GM11168 (cell line): ENCODE data around the gene MTHFSD.

ENCODE experiments used
- in situ Hi-C: fragments of 300-500 bp; cut with MboI; formaldehyde crosslinking; loops from one replicate; pipeline ENCODE4 v1.12.0; 2022; ENCODE audit warnings: low sequenced_read_pairs; ENCODE audit not compliant: unreplicated experiment

MTHFSD gene

GRCh38 chr16:86584726-86585721, 30.0 kb upstream of the MTHFSD start:
- in situ Hi-C loops, result no loop called here

DNA sequence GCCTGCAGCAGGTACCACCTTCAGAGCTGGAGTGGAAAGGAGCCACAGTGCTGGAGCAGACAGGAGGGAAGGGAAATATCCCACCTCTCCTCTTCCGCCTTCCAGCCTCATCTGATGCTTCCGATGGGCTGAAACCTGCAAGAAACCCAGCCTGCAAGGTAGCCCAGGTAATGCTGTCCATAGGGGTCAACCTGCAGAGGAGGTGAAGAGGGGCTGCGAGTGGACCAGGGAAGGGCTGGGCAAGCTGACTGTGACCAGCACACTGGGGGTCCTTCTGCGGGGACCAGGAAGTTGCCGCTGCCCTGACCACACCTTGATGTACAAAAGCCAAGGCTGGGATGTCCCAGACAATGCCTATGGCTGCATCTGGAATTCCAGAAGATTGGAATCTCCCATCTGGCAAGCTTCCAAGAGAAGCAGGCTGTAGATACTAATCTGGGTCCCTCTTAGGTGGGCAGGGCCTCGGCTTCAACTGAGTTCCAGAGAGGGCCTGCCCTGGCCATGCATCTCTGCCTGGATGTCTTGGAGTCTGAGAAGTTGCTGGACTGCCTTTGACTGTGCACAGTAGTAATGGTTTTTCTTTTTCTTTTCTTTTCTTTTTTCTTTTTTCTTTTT, 29.1 kb upstream of the MTHFSD start:
- in situ Hi-C loops, result no loop called here

- in situ Hi-C loops, result no loop called here
These were observed 26.4 kb upstream of the MTHFSD start for GRCh38 chr16:86581458-86581857.

DNA sequence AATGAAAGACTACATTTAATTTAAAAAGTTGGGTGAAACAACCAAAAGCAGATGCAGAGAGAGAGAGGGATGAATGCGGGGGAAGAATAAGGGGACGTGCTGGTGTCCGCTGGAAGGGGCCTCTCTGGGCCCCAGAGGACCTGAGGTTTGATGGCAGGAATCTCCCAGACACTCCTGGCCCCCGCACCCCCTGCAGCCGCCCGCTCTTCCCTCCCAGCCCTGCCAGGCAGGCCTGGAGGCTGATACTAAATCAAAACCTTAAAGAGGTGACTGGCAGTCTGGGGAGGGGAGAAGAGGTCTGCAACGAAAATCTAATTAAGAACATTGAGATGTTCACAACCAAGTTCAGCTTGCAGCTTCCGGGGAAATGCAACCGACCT, 25.7 kb upstream of the MTHFSD start:
- in situ Hi-C loops, result no loop called here

DNA sequence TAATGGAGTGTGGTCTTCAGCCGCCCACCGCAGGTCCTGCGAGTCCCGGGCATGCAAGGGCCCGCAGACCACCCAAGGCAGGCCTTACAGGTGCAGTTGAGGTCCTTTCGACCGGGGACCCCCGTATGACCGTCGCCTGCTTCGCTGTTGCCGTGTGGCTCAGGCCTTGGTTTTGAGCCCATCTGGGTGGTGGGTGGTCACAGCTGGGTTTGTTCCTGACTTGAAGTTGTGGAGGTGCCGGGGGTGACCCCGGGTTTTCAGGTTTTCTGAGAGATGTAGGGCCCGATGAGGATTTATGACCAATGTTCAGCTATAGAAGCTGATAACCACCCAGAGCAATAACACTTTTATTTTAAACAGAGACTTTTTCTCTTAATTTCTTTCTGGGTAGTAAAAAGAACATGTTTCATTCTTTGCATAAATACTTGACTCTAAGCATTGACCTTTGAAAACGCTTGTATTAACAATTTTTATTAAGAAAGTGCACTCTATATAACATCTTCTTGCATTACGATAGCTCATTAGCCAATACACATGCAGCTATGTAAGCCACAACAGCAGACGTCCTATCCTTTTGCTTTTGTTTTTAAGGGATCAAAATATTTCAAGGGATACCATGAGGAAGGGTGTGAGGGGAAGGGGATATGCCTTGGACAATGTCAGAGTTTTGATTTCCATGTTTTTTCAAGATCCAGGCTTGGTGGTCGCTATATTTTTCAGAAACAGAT, 25.2 kb upstream of the MTHFSD start:
- in situ Hi-C loops, result no loop called here

DNA sequence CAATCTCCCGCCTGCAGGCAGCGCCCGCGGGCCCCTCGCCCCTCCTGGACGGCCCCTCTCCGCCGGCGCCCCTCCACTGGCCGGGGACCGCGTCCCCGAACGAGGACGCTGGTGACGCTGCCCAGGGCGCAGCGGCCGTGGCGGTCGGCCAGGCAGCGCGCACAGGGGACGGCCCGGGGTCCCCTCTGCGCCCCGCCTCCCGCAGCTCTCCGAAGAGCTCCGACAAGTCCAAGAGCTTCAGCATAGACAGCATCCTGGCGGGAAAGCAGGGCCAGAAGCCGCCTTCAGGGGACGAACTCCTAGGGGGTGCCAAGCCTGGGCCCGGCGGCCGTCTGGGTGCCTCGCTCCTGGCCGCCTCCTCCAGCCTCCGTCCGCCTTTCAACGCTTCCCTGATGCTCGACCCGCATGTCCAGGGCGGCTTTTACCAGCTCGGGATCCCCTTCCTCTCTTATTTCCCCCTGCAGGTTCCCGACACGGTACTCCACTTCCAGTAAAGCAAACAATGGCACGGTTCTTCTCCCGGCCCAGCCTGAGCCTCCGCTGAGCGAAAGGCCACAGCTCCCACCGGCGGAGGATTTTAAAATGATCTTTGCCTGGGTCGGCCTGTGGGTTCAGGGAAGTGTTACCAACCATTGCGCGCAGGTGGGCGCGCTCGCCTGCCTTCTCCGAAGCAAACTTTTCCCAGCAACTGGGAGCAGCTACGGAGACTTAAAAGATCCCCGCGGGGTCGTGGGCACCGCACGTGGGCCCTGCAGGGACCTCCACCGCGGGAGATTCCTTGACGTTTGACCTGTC, 24.4 kb upstream of the MTHFSD start:
- in situ Hi-C loops, result no loop called here

DNA sequence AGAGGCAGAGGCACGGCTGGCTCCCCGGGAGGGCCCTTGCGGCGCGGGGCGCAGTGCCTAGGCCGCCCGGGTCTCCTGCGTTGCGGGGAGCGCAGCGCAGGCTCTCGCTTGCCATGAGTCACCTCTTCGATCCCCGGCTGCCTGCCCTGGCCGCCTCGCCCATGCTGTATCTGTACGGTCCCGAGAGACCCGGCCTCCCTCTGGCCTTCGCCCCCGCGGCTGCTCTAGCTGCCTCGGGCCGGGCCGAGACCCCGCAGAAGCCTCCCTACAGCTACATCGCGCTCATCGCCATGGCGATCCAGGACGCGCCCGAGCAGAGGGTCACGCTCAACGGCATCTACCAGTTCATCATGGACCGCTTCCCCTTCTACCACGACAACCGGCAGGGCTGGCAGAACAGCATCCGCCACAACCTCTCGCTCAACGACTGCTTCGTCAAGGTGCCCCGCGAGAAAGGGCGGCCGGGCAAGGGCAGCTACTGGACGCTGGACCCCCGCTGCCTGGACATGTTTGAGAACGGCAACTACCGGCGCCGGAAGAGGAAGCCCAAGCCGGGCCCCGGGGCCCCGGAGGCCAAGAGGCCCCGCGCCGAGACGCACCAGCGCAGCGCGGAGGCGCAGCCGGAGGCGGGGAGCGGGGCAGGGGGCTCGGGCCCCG, 23.7 kb upstream of the MTHFSD start:
- in situ Hi-C loops, result no loop called here

GRCh38 chr16:86578061-86578599, 23.1 kb upstream of the MTHFSD start, which contains the start of gene FOXL1:
Gene FOXL1 (plus strand): TSS chr16:86578549. CDS start chr16:86578724, 175 bp downstream.
- in situ Hi-C loops, result no loop called here

- in situ Hi-C loops, result no loop called here
These were observed 22.4 kb upstream of the MTHFSD start for GRCh38 chr16:86577314-86577971.

- in situ Hi-C loops, result no loop called here
These were observed 21.7 kb upstream of the MTHFSD start for GRCh38 chr16:86576591-86577313.

GRCh38 chr16:86575754-86576557, 20.9 kb upstream of the MTHFSD start:
- in situ Hi-C loops, result no loop called here

GRCh38 chr16:86575095-86575685, 20.2 kb upstream of the MTHFSD start:
- in situ Hi-C loops, result no loop called here

DNA sequence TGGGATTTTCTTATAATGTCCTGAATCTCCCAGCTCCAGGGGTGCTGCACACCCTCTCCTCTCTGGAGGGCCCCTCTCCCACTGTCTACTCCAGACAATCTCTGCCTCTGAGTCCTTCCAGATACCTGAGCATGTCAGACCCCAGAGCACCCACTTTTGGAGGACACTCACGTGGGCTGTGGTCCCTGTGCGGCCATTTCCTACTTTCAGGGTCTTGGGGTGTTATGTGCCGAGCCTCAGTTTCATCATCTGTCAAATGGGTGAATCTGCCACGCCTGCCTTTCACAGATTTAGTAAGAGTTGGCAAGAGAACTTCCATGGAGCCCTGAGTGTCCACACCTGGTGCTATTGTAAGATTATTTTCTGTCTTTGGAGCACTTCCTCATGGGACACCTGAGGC, 19.6 kb upstream of the MTHFSD start:
- in situ Hi-C loops, result loop anchor here (25.0 kb wide), 1 partner anchor 713 kb away; no protein-coding TSS in a partner anchor

DNA sequence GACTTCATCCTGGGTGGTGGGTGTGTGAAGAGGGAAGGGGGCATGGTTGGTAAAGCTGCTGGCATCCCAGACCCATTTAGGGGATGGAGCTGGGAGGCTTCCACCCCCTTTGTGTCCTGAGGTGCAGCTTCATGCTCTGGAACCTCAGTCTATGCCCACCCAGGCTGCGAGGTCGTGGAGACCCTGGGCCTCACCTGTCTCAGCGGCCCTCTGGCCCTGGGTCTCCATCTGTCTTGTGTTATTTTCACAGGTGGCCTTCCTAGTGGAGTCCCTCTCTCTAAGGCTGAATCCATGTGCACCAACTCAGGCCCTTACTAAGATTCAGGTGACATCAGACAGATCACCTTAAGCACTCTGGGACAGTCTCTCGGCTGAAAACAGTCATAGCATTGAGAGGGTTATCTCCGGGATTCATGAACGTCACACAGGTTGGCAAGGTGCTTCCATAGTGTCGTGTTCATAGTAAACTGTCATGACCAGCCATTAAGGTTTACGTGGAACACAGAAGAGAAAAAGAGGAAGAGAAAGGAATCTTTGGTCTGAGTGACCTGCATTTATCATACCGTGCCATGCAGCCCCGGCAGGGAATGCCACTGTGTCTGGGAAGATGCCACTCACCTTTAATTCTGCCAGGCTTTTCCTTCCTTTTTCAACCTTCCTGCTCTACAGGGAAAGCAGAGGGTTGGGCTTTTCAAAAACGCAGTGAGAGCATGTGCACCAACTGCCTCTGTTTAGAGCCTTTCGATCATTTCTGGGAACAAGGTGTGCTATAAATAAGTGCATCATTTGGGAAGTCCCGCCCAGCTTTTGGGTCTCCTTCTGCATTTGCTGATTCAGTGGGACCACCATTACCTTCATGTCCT, 18.8 kb upstream of the MTHFSD start:
- in situ Hi-C loops, result loop anchor here (25.0 kb wide), 1 partner anchor 713 kb away; no protein-coding TSS in a partner anchor

DNA sequence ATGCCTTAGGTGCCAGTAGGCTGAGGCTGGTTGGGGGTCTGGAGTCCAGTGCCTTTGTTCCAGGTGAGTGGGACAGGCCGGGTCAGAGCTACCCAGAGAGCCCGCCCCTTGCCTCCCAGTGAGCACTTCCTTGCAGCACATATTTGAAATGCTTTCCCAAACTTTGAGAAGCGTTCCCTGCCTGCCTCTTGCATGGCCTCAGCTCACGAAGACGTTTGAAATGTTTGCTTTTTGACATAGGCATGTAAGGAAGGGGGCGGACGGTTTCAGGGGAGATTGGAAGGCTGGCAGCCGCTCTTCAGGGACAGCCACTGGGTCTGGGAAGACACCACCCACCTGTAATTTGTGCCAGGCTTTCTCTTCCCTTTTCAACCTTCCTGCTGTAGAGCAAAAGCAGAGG, 18.2 kb upstream of the MTHFSD start:
- in situ Hi-C loops, result loop anchor here (25.0 kb wide), 1 partner anchor 714 kb away; no protein-coding TSS in a partner anchor

GRCh38 chr16:86572606-86573005, 17.6 kb upstream of the MTHFSD start:
- in situ Hi-C loops, result loop anchor here (25.0 kb wide), 1 partner anchor 715 kb away; no protein-coding TSS in a partner anchor
